ENCODE measurements around the gene OVCH1.
"Not testable (repeated sequence)": the region's sequence is repeated elsewhere in the genome, so short reads cannot be mapped to it uniquely, and the experiment has no call there.

OVCH1 gene

GRCh38 chr12:29405561-29405960, 91.9 kb downstream of the OVCH1 start:
- DNase-seq, result no peak

DNA sequence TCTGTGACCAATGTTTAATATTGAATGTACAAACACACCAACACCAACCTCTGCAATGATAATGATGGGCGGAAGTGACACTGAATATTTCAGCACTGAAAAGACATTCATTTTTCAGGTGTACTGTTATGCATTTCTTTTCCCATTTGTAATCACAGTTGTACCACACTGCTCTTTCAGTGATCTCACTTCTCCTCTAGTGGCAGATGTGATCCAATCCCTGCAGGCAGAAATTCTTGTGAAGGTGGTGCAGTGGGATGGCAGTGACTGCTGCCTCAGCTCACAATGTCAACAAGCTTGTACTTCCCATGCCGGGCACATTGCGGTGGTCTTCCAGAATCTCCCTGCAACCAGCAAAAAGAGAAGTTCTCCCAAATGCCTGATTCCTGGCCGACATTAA, 93.5 kb downstream of the OVCH1 start:
- no peak for DNase-seq

GRCh38 chr12:29402437-29402836, 95.0 kb downstream of the OVCH1 start:
- DNase-seq, result no peak

DNA sequence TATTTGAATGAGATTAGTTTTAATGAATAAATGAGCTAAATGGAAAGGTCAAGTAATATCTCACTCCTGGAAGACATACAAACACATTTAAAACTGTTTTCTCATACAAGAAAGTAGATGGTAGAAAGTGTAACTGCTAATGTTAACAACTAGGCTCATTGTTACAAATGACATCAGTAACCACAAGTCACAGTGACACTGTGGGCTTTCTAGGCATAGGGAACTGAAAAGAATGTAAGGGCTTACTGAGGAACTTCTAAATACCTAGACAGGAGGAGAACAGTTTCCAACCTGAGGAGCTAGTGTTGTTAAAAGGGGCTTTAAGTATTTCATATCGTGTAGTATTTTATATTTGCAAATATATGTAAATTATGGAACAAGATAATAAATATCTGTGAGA, 99.0 kb downstream of the OVCH1 start:
- no peak for DNase-seq

DNA sequence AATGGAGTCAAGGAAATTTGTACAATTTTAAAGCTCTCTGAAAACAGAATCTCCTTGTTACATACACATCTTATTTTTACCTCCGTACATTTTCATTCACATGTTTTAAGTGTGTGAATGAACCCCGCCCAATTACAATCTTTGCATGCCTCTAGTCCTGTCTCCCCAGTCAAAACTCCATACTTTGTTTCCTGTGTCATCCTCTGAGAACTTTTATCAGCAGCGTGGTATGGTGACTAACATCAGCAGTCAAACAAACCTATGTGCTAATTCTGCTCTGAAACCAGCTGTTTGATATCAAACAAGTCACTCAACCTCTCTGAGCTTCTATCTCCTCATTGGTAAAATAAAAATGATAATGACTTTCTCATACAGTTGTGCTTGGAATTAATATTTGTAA, 100.7 kb downstream of the OVCH1 start:
- DNase-seq, result peak; percentile 21

DNA sequence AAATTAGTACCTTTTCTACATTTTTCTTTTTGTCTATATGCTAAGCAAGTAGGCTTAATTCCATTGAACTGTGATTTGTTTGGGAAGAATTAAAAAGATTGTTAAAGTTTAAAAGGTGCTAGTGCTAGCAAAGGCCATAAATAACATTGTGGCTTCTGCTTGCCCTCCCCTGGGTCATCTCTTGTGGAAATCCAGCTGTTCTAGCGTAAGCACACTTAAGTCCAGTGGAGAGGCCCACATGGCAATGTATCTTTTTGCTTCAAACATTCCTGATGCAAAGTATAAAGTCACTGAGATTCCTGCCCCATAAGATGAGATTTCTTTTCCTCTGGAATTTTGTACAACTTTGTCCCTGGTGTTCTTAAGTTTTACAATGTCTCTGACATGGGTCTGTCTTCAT, 102.1 kb downstream of the OVCH1 start:
- no peak for DNase-seq

- not testable (repeated sequence) for DNase-seq
These were observed 107.1 kb downstream of the OVCH1 start for GRCh38 chr12:29390419-29390818.

DNA sequence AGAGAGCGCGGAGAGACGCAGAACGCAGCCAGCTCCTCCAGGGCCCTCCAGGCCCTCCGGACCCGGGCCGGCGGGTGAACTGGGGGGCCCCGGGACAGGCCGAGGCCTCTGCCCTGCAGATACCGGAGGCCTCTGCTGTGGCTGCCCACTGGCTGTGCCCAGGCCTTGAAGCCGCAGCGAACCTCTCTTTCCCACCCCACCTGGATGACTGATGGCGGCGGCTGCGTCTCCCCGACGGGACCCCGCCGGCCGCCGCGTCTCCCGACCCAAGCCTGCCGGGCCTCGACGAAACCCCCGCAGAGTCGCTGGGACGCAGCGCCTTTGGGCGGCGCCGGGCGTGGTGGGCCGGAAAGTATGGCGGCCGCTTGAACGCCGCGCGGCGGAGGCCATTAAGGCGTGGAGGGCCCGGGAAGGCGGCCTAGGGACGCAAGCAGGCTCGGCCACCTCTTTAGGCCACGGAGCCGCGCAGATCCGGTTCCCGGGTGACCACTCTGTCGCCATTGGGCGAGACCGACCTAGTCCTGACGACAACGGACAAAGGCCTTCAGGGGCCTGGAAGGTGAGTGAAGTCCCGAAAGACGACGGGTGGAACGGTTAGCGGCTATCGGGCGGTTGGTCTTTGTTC, 108.1 kb downstream of the OVCH1 start:
- no peak for DNase-seq

- not testable (repeated sequence) for DNase-seq
These were observed 111.3 kb downstream of the OVCH1 start for GRCh38 chr12:29386084-29386680.

GRCh38 chr12:29385194-29385593, 112.3 kb downstream of the OVCH1 start:
- DNase-seq, result not testable (repeated sequence)

DNA sequence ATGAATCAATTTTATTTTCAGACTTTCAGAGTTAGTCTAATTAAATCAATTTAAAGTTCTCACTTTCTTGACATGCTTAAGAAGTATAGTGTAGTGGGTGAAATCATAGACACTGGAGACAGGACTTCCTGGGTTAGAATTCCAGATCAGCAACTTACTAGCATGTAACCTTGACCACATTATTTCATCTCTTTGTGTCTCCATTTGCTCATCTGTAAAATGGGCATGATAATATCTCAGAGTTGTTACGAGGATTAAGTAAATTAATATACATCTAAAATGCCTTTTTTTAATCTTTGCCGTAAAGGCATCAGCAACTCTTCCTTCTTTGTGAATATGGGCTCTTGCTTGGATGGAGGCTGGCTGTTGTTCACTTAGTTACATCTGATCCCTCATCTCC, 115.2 kb downstream of the OVCH1 start:
- no peak for DNase-seq

- DNase-seq, result peak; percentile 98
These were observed 116.7 kb downstream of the OVCH1 start, which contains the start of gene ERGIC2 for GRCh38 chr12:29380536-29381523. TSS of gene ERGIC2 (minus strand) at chr12:29381172. CDS start at chr12:29371633, 9,539 bp downstream.

All from fibroblast of skin of scalp (primary cell).